Measurements from ENCODE around the gene CLSTN1. TPM values are rescaled to one million over a fixed set of nuclear protein-coding genes. Genes with fewer than 3 reads are reported as not detected.

The CLSTN1 gene
- total RNA-seq, 1 donor from 2014 or later: 130 TPM

DNA sequence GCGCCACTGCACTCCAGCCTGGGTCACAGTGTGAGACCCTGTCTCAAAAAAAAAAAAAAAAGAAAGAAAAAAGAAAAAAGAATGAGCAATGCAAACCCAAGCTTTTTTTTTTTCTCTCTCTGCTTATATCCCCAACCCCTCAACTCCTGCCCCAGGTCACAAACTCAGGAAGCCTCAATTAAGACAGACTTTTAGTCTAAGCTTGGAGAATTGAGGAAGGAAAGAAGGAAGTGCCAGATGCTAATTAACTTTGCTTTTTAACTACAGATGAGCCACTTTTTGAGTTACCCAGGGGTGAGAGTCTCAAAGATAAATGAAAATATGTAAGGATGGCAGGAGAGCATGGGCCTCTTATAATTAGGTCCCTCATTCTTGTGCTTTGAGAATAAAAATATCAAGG, 139.0 kb downstream of the CLSTN1 start:
- H3K4me3 Mint-ChIP-seq (ENCODE audit: low read depth): no peak overlapping the region
- H3K36me3 Mint-ChIP-seq (ENCODE audit: insufficient read depth): no peaks in the 10 kb centered on the region

DNA sequence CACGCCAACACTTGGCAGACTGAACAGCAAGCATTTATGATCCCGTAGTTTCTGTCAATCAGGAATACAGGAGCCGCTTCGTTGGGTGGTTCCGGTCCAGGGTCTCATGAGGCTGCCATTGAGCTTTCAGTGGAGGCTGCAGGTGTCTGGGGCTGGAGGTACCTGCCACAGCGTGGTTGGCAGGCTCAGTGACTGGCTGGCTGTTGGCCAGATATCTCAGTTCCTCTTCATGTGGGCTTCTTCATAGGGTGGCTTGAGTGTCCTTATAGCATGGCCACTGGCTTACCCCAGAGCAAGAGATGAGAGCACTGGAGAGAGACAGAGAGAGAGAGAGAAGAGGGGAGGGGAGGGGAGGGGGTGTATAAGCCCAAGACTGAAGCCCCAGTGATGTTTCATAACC, 142.9 kb downstream of the CLSTN1 start:
- no peak overlapping the region for H3K27ac Mint-ChIP-seq
- no peaks in the 10 kb centered on the region for H3K27me3 Mint-ChIP-seq
- no peaks in the 10 kb centered on the region for H3K9me3 Mint-ChIP-seq (ENCODE audit: low read depth)
- H3K36me3 Mint-ChIP-seq (ENCODE audit: insufficient read depth): no peaks in the 10 kb centered on the region
- no peak for DNase-seq (ENCODE audit: low spot score, unreplicated experiment)
- H3K4me3 Mint-ChIP-seq (ENCODE audit: low read depth): no peak overlapping the region
- TF ChIP-seq, protein P1, sequence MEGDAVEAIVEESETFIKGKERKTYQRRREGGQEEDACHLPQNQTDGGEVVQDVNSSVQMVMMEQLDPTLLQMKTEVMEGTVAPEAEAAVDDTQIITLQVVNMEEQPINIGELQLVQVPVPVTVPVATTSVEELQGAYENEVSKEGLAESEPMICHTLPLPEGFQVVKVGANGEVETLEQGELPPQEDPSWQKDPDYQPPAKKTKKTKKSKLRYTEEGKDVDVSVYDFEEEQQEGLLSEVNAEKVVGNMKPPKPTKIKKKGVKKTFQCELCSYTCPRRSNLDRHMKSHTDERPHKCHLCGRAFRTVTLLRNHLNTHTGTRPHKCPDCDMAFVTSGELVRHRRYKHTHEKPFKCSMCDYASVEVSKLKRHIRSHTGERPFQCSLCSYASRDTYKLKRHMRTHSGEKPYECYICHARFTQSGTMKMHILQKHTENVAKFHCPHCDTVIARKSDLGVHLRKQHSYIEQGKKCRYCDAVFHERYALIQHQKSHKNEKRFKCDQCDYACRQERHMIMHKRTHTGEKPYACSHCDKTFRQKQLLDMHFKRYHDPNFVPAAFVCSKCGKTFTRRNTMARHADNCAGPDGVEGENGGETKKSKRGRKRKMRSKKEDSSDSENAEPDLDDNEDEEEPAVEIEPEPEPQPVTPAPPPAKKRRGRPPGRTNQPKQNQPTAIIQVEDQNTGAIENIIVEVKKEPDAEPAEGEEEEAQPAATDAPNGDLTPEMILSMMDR (IDR thresholded peaks at IDR 0.05; ENCODE audit: unreplicated experiment): no peak
- H3K4me1 Mint-ChIP-seq (ENCODE audit: low read depth): no peaks in the 10 kb centered on the region

More for the DNA sequence above, 139.0 kb downstream of the CLSTN1 start:
- Mint-ChIP-seq H3K9me3 (ENCODE audit: low read depth) (no peaks in the 10 kb centered on the region), H3K27me3 (peaks cover 17% of the 10 kb centered on the region), H3K27ac (no peak overlapping the region), H3K4me1 (ENCODE audit: low read depth) (peaks cover 1% of the 10 kb centered on the region)
- TF ChIP-seq, protein P1 (IDR thresholded peaks at IDR 0.05; ENCODE audit: unreplicated experiment): no peak
- DNase-seq (ENCODE audit: low spot score, unreplicated experiment): no peak

DNA sequence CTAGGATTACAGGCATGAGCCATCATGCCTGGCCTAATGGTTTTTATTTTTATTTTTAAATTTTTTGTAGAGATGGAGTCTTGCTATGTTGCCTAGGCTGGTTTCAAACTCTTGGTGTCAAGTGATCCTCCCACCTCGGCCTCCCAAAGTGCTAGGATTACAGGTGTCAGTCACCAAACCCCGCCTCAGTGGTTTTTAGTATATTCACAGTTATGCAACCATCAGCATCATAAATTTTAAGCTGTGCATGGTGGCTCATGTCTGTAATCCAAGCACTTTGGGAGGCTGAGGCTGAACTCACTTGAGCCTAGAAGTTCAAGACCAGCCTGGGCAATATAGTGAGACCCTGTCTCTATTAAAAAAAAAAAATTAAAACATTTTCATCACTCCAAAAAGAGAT, 143.7 kb downstream of the CLSTN1 start:
- TF ChIP-seq, protein P1 (IDR thresholded peaks at IDR 0.05; ENCODE audit: unreplicated experiment): no peak
- Mint-ChIP-seq H3K9me3 (ENCODE audit: low read depth) (no peaks in the 10 kb centered on the region), H3K4me1 (ENCODE audit: low read depth) (no peaks in the 10 kb centered on the region), H3K27me3 (no peaks in the 10 kb centered on the region), H3K36me3 (ENCODE audit: insufficient read depth) (no peaks in the 10 kb centered on the region), H3K4me3 (ENCODE audit: low read depth) (no peak overlapping the region), H3K27ac (no peak overlapping the region)
- DNase-seq (ENCODE audit: low spot score, unreplicated experiment): no peak

Other genes starting within 250 kb of the CLSTN1 start
- 24.5 and 24.6 TPM in 2 replicates for gene TMEM201, start 235.1 kb downstream of the CLSTN1 start, total RNA-seq
- 13.7 and 15.7 TPM in 2 replicates for gene PIK3CD, start 172.2 kb downstream of the CLSTN1 start, total RNA-seq
- 74.9 and 79.9 TPM in 2 replicates for gene CTNNBIP1, start 86.3 kb upstream of the CLSTN1 start, total RNA-seq
- 32.9 and 37.0 TPM in 2 replicates for gene LZIC, start 119.4 kb upstream of the CLSTN1 start, total RNA-seq
- gene NMNAT1, start 119.5 kb upstream of the CLSTN1 start, total RNA-seq: 10.1 and 11.0 TPM in 2 replicates
- gene RBP7, start 173.3 kb upstream of the CLSTN1 start, total RNA-seq: 0.55 and 0.65 TPM in 2 replicates
- gene UBE4B, start 209.0 kb upstream of the CLSTN1 start, total RNA-seq: 77.2 and 78.1 TPM in 2 replicates